GM12865 (cell line): ENCODE measurements around the gene CPA2.

ENCODE experiments used
- DNase-seq: peaks from one replicate; pipeline ENCODE4 v3.0.0; 2010; ENCODE audit warnings: low read depth
- H3K4me3 ChIP-seq: 2 replicates; pipeline ENCODE4 v1.5.1; 2011; ENCODE audit warnings: mild to moderate bottlenecking, low read depth, low read length, control low read depth
- CTCF ChIP-seq: IDR thresholded peaks from 2 replicates; pipeline ENCODE4 v1.5.1; 2011; ENCODE audit warnings: low read length, control low read depth, low read depth, inconsistent platforms; ENCODE audit not compliant: insufficient read depth; ENCODE audit errors: missing control alignments

The CPA2 gene

GRCh38 chr7:130276796-130277762 is 10.4 kb downstream of the CPA2 start:
- no peak overlapping the region for H3K4me3 ChIP-seq
- TF ChIP-seq CTCF, result no peak
- DNase-seq, result peak; percentile 43

DNA sequence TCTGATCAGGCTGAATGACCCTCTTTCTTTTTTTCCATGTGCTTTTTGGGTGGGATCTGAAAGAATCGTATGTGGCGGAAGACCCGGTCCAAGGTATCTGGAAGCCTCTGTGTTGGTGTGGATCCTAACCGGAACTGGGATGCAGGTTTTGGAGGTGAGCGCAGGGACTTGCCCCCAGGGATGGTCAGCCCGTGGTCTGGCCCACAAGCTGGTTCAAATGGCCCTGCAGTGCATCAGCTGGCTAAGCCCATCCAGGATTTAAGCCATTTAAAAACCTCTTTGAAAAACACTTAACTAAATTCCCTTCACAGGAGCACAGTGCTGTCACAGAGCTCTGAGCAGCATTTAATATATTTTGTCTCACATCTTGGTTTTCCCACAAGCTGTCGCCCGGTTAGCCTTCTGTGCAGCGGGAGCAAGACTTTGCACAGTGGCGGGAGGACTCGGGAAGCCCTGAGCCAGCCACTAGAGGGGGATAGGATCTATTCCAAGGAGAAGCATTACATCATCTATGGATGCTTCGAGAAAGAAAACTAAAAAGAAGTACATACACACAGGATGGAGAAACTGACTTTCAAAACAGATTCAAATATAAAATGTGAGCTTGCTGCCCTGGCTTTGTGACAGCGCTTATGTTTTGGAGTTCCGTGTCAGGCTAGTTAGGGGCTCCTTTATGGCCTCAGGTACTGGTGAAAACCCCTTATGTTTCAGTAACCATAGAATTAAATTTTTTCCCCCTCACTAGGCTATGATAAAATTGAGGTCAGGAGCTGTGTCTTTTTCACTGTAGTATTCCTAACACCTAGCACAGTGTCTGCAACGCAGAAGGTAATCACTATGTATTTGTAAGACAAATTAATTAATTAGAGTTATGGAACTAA is 11.3 kb downstream of the CPA2 start:
- DNase-seq, result no peak
- TF ChIP-seq CTCF, result no peak
- no peak overlapping the region for H3K4me3 ChIP-seq

- no peak overlapping the region for H3K4me3 ChIP-seq
- no peak for TF ChIP-seq CTCF
- DNase-seq, result no peak
Measured at GRCh38 chr7:130278860-130279259, 12.2 kb downstream of the CPA2 start.

DNA sequence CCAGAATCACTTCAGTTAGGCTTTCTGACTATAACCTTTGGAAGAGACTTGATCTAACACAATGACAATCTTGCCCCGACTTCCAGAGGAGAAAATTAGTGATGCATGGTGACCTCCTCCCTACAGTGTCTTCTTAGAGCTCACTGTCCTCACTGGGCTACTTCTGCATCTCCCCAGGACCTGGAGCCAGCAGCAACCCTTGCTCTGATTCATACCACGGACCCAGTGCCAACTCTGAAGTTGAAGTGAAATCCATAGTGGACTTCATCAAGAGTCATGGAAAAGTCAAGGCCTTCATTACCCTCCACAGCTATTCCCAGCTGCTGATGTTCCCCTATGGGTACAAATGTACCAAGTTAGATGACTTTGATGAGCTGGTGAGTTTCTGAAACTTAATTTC is 12.6 kb downstream of the CPA2 start:
- no peak overlapping the region for H3K4me3 ChIP-seq
- no peak for DNase-seq
- TF ChIP-seq CTCF, result no peak

- no peak for DNase-seq
- no peak for TF ChIP-seq CTCF
- no peak overlapping the region for H3K4me3 ChIP-seq
Measured at GRCh38 chr7:130279906-130280305, 13.2 kb downstream of the CPA2 start.

DNA sequence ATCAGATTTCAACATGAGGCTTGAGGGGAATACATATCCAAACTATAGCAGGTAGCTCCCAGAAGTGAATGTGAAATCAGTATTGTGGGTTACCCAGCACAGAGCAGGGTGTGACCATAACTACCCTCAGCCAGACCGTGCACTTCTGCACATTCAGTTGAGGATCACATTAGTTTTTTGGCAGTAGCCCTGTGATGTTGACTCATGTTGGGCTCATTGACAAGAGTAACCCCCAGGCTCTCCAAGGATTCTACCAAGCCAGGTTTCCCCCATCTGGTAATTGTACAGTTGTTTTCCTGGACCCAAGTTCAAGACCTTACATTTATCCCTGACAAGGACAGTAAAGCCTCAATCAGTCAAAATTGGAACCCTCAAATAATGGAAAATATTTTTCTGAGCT is 14.6 kb downstream of the CPA2 start:
- no peak overlapping the region for H3K4me3 ChIP-seq
- DNase-seq, result no peak
- no peak for TF ChIP-seq CTCF
